Endodermal cell (in vitro differentiated cells): ENCODE results near the gene TCL1B. TPM values are rescaled to one million over a fixed set of nuclear protein-coding genes. Genes with fewer than 3 reads are reported as not detected.

Source experiments
- DNase-seq: peaks from one replicate; pipeline ENCODE4 v3.0.0-alpha.2; 2017
- H3K27ac ChIP-seq: 2 replicates; pipeline ENCODE4 v1.5.1; 2013; ENCODE audit warnings: mild to moderate bottlenecking, low read depth, low read length, moderate library complexity
- H3K27me3 ChIP-seq: 2 replicates; pipeline ENCODE4 v1.6.1; 2013; ENCODE audit warnings: mild to moderate bottlenecking, low read length, moderate library complexity; ENCODE audit not compliant: insufficient read depth, control insufficient read depth, poor library complexity, severe bottlenecking
- H3K36me3 ChIP-seq: 2 replicates; pipeline ENCODE4 v1.7.0; 2013; ENCODE audit warnings: mild to moderate bottlenecking, low read length, moderate library complexity; ENCODE audit not compliant: control insufficient read depth, insufficient read depth
- H3K4me1 ChIP-seq: one replicate; pipeline ENCODE4 v1.7.0; 2013; ENCODE audit warnings: low read length; ENCODE audit not compliant: control insufficient read depth, insufficient read depth
- H3K4me3 ChIP-seq: 2 replicates; pipeline ENCODE4 v1.5.1; 2013; ENCODE audit warnings: mild to moderate bottlenecking, low read length, moderate library complexity
- H3K9ac ChIP-seq: 2 replicates; pipeline ENCODE4 v1.6.1; 2013; ENCODE audit warnings: mild to moderate bottlenecking, low read length, moderate library complexity; ENCODE audit not compliant: poor library complexity, severe bottlenecking; ENCODE audit errors: extremely low read depth
- H3K9me3 ChIP-seq: 2 replicates; pipeline ENCODE4 v1.6.1; 2013; ENCODE audit warnings: mild to moderate bottlenecking, low read length, moderate library complexity; ENCODE audit not compliant: control insufficient read depth
- H3K27ac Mint-ChIP-seq: 2 replicates; pipeline ENCODE4 v1.8.0; 2020; ENCODE audit warnings: mixed read lengths
- H3K27me3 Mint-ChIP-seq: 2 replicates; pipeline ENCODE4 v1.8.0; 2021; ENCODE audit warnings: mild to moderate bottlenecking, mixed read lengths; ENCODE audit not compliant: insufficient read depth
- H3K36me3 Mint-ChIP-seq: 2 replicates; pipeline ENCODE4 v1.8.0; 2020; ENCODE audit warnings: low read depth, mixed read lengths
- H3K4me1 Mint-ChIP-seq: 2 replicates; pipeline ENCODE4 v1.8.0; 2020; ENCODE audit warnings: mixed read lengths
- H3K4me3 Mint-ChIP-seq: 2 replicates; pipeline ENCODE4 v1.8.0; 2020; ENCODE audit warnings: mild to moderate bottlenecking, moderate library complexity, mixed read lengths
- H3K9me3 Mint-ChIP-seq: 2 replicates; pipeline ENCODE4 v1.8.0; 2020; ENCODE audit warnings: mild to moderate bottlenecking, mixed read lengths
- WGBS, 2 experiments: methylation state at CpG; one replicate each; pipeline versions ENCODE4 v1.1.5 to v1.1.7; 2013; ENCODE audit warnings: missing lambda C conversion rate in 2 of 2, mixed read lengths in 1 of 2; ENCODE audit not compliant: insufficient coverage in 1 of 2, insufficient read length in 1 of 2; 5-methylcytosine and 5-hydroxymethylcytosine counted together
- total RNA-seq, 2 donors: library from RNA; stranded (reverse); fragmentation: NEBNext Ultra II Directional in 1 of 2; extraction: Animal tissue kit (Norgen Biotek cat#: 25700) in 1 of 2; gene quantifications; 2 replicates in 1 of 2; 3 replicates in 1 of 2; pipeline ENCODE4 v1.2.1, GENCODE V29; 2021
- TF ChIP-seq, protein P1 (sequence below): fragments of 200-600 bp; sonication (generic); conservative IDR thresholded peaks from 2 replicates; pipeline ENCODE4 v1.5.0; 2021; ENCODE audit warnings: antibody characterized with exemption, mild to moderate bottlenecking

Gene TCL1B
- total RNA-seq, 2 donors from 2014 or later, result 0.62 to 0.95 TPM

DNA sequence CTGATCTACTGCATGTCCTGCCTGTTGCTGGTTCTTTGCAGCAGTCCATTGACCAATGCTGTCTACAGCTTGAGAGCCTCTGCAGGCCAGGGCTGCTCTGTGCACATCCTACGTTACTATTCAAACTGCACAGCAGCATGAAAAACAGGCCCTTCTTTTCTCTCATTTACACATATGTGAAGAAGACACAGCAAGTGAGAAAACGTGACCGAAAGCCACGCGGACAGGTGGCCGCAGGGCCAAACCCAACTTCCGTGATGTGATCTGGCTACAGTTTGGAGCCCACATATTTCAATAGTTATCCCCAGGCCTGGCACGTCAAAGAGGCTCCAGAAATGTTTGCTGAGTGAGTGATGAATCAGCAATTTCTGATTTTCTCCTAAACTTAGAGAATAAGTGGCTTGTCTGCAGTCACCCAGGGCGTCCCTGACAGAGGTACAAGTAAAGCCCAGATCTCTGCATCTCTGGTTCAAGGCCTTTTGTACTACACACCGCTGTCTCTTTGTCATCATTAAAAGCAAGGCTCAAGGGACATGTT is 17.9 kb upstream of the TCL1B start:
- peaks cover 33% of the 10 kb centered on the region for H3K27me3 ChIP-seq
- H3K4me3 Mint-ChIP-seq, result no peak overlapping the region
- no peaks in the 10 kb centered on the region for H3K36me3 ChIP-seq

DNA sequence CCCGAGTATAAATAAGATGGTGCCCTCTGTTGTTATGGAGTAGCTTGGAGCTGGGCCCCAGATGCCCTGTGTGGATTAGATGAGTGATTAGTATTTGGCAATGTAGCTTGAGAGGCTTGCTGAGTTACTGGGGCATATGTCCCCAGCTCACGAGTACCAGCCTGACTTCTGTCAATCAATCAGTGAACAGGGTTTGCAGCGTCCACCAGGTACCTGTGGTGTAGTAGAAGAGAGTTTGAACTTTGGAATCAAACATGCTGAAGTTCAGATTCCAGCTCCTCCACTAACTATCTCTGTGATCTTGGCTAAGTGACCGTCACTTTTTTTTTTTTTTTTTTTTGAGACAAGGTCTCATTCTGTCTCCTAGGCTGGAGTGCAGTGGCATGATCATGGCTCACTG is 11.6 kb upstream of the TCL1B start:
- TF ChIP-seq, protein P1, sequence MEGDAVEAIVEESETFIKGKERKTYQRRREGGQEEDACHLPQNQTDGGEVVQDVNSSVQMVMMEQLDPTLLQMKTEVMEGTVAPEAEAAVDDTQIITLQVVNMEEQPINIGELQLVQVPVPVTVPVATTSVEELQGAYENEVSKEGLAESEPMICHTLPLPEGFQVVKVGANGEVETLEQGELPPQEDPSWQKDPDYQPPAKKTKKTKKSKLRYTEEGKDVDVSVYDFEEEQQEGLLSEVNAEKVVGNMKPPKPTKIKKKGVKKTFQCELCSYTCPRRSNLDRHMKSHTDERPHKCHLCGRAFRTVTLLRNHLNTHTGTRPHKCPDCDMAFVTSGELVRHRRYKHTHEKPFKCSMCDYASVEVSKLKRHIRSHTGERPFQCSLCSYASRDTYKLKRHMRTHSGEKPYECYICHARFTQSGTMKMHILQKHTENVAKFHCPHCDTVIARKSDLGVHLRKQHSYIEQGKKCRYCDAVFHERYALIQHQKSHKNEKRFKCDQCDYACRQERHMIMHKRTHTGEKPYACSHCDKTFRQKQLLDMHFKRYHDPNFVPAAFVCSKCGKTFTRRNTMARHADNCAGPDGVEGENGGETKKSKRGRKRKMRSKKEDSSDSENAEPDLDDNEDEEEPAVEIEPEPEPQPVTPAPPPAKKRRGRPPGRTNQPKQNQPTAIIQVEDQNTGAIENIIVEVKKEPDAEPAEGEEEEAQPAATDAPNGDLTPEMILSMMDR, result no peak
- no peak for DNase-seq
- peaks cover 6% of the 10 kb centered on the region for H3K27me3 ChIP-seq
- WGBS, 2 experiments, result 83 to 94% methylated on average over 2 to 4 of the region's 4 CpGs
- no peaks in the 10 kb centered on the region for H3K4me1 ChIP-seq
- H3K27ac Mint-ChIP-seq, result no peak overlapping the region
- peaks cover 14% of the 10 kb centered on the region for H3K9me3 ChIP-seq
- no peaks in the 10 kb centered on the region for H3K36me3 ChIP-seq
- H3K27ac ChIP-seq, result no peak overlapping the region
- peaks cover 16% of the 10 kb centered on the region for H3K9me3 Mint-ChIP-seq
- no peak overlapping the region for H3K4me3 ChIP-seq
- peaks cover 39% of the 10 kb centered on the region for H3K27me3 Mint-ChIP-seq
- H3K4me1 Mint-ChIP-seq, result peaks cover 17% of the 10 kb centered on the region
- H3K4me3 Mint-ChIP-seq, result no peak overlapping the region
- H3K36me3 Mint-ChIP-seq, result no peaks in the 10 kb centered on the region
- no peak overlapping the region for H3K9ac ChIP-seq

More for the DNA sequence above, 17.9 kb upstream of the TCL1B start:
- H3K9me3 Mint-ChIP-seq, result no peaks in the 10 kb centered on the region
- 88 to 94% methylated on average over 4 to 10 of the region's 10 CpGs for WGBS, 2 experiments
- H3K27ac ChIP-seq, result no peak overlapping the region
- DNase-seq, result no peak
- TF ChIP-seq, protein P1, result no peak
- H3K4me1 Mint-ChIP-seq, result peaks cover 24% of the 10 kb centered on the region
- H3K36me3 Mint-ChIP-seq, result no peaks in the 10 kb centered on the region
- no peak overlapping the region for H3K27ac Mint-ChIP-seq
- H3K27me3 Mint-ChIP-seq, result peaks cover 57% of the 10 kb centered on the region
- no peaks in the 10 kb centered on the region for H3K9me3 ChIP-seq
- H3K4me3 ChIP-seq, result no peak overlapping the region
- H3K9ac ChIP-seq, result no peak overlapping the region
- peaks cover 3% of the 10 kb centered on the region for H3K4me1 ChIP-seq

DNA sequence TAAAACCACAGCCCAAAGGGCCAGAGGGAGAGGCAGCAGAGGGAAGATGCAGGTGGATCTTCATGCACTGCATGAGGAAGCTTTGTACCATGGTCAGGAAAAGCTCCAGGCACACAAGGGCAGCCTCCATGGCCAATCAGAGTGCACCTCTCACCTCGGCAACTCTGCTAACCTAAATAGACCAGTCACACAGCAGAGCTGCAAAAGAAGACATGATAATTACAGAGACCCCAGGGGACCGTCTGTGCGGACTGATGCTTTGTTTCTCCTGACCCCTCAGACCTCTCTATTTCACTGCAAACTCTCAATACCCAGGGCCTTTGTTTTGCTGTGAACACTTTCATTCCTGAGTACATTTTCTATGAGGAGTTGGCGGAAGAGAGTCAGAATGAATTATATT is 10.7 kb upstream of the TCL1B start:
- WGBS, 2 experiments, result 55 to 81% methylated on average over 2 to 4 of the region's 4 CpGs
- H3K27ac Mint-ChIP-seq, result no peak overlapping the region
- no peak overlapping the region for H3K9ac ChIP-seq
- H3K27ac ChIP-seq, result peak overlapping the region; percentile 66
- H3K4me3 Mint-ChIP-seq, result no peak overlapping the region
- no peaks in the 10 kb centered on the region for H3K36me3 Mint-ChIP-seq
- H3K4me3 ChIP-seq, result no peak overlapping the region
- H3K9me3 Mint-ChIP-seq, result peaks cover 16% of the 10 kb centered on the region
- TF ChIP-seq, protein P1, result no peak
- H3K27me3 ChIP-seq, result no peaks in the 10 kb centered on the region
- H3K27me3 Mint-ChIP-seq, result peaks cover 31% of the 10 kb centered on the region
- no peaks in the 10 kb centered on the region for H3K36me3 ChIP-seq
- DNase-seq, result no peak
- no peaks in the 10 kb centered on the region for H3K4me1 ChIP-seq
- peaks cover 18% of the 10 kb centered on the region for H3K4me1 Mint-ChIP-seq
- peaks cover 14% of the 10 kb centered on the region for H3K9me3 ChIP-seq
